Measurements from ENCODE around the gene EHF. TPM values are rescaled to one million over a fixed set of nuclear protein-coding genes. Genes with fewer than 3 reads are reported as not detected.

EHF gene
- total and polyA plus RNA-seq, 9 of the 15 experiments (the other 6 are each of a cell fraction or from before 2014, with no cell fraction given) = 0.04 to 0.54 (median 0.37) TPM

DNA sequence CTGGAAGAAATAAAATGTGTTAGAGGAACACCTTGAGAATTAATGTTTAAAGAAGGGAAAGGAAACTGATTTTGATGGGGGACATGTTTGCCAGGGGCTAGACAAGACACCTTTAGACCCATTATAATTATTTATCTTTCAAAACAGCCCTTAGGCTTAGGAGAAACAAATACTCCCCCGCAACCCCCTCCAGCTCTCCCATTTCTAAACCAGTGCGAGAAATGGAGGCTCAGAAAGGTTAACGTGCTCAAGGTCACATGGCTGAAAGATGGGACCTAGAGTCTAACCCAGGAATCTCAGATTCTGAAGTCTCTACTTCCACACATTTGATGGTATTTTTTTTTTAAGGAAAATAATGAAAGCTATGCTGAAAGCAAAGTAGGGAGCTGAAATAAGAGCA is 18.0 kb downstream of the EHF start:
- FAIRE-seq (peak; percentile 37), DNase-seq (ENCODE audit: extremely low read depth in 1 of 4, low spot score in 3 of 4) (no peak), ATAC-seq (no peak)
- Histone ChIP-seq H3K4me3 (no peak overlapping the region), H3K27me3 (ENCODE audit: control insufficient read depth in 2 of 2, insufficient read depth in 2 of 2, low read length in 2 of 2) (no peaks in the 10 kb centered on the region), H3K36me3 (ENCODE audit: control insufficient read depth, insufficient read depth, low read length) (no peaks in the 10 kb centered on the region), H3K4me2 (ENCODE audit: insufficient read depth, low read length) (no peak overlapping the region), H3K9ac (ENCODE audit: insufficient read depth in 1 of 2, low read depth in 2 of 2, low read length in 2 of 2) (no peak overlapping the region), H3K27ac (ENCODE audit: extremely low read depth, low read depth, low read length) (no peak overlapping the region), H3K9me1 (ENCODE audit: control insufficient read depth, insufficient read depth, low read length) (no peaks in the 10 kb centered on the region), H4K20me1 (replicated peaks; ENCODE audit: control insufficient read depth, insufficient read depth, low read length) (no peaks in the 10 kb centered on the region), H3K4me1 (replicated peaks in 1 of 2; ENCODE audit: control insufficient read depth in 2 of 2, insufficient read depth in 2 of 2, low read length in 2 of 2) (peaks cover 5 to 9% of the 10 kb centered on the region in 2 experiments; a peak in 4 of 5 replicates), H3K9me3 (replicated peaks; ENCODE audit: control insufficient read depth, insufficient read depth, low read depth, low read length) (no peaks in the 10 kb centered on the region), H2AFZ (ENCODE audit: low read depth, low read length) (no peak overlapping the region; the same call in 1 of the 2 replicates), H3K79me2 (ENCODE audit: control insufficient read depth, insufficient read depth, low read length) (no peaks in the 10 kb centered on the region)
- ChIA-PET CTCF (ENCODE audit: low intra/inter-chr PET ratio) (no interaction called here), POLR2A (interaction anchor here (1.3 kb wide), 1 partner anchor 16 kb away, joined by 4 read pairs; no protein-coding TSS in a partner anchor)
- intact Hi-C loops (cut with micrococcal nuclease) (no loop called here), in situ Hi-C loops (cut with MboI) (no loop called here)
- 18% methylated on average over 3 of the region's 3 CpGs for WGBS (ENCODE audit: insufficient coverage, low coverage, missing lambda C conversion rate)
- no TSS peak for BruUV-seq (replicated peaks)
- TF ChIP-seq, protein P1, sequence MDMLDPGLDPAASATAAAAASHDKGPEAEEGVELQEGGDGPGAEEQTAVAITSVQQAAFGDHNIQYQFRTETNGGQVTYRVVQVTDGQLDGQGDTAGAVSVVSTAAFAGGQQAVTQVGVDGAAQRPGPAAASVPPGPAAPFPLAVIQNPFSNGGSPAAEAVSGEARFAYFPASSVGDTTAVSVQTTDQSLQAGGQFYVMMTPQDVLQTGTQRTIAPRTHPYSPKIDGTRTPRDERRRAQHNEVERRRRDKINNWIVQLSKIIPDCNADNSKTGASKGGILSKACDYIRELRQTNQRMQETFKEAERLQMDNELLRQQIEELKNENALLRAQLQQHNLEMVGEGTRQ (CRISPR knock-in tag; IDR thresholded peaks at IDR 0.05) = no peak
- TF ChIP-seq HMGN3 (IDR thresholded peaks at IDR 0.05; ENCODE audit: borderline replicate concordance, extremely low read depth, insufficient read length, low read depth, low read length) = no peak
- TF ChIP-seq, protein P2, sequence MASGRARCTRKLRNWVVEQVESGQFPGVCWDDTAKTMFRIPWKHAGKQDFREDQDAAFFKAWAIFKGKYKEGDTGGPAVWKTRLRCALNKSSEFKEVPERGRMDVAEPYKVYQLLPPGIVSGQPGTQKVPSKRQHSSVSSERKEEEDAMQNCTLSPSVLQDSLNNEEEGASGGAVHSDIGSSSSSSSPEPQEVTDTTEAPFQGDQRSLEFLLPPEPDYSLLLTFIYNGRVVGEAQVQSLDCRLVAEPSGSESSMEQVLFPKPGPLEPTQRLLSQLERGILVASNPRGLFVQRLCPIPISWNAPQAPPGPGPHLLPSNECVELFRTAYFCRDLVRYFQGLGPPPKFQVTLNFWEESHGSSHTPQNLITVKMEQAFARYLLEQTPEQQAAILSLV (tag; IDR thresholded peaks at IDR 0.05) = no peak
- peak; percentile 93 for TF ChIP-seq ESRRA (IDR thresholded peaks at IDR 0.05; ENCODE audit: borderline replicate concordance, low read depth)
- TF ChIP-seq FOXK2 (conservative IDR thresholded peaks at IDR 0.05 in 1 of 2, IDR thresholded peaks at IDR 0.05 in 1 of 2; ENCODE audit: low read depth in 2 of 2) = no peak
- TF ChIP-seq CBFA2T3 (IDR thresholded peaks at IDR 0.05) = peak; percentile 36; the same call in 1 of the 2 replicates
- TF ChIP-seq, protein P3, sequence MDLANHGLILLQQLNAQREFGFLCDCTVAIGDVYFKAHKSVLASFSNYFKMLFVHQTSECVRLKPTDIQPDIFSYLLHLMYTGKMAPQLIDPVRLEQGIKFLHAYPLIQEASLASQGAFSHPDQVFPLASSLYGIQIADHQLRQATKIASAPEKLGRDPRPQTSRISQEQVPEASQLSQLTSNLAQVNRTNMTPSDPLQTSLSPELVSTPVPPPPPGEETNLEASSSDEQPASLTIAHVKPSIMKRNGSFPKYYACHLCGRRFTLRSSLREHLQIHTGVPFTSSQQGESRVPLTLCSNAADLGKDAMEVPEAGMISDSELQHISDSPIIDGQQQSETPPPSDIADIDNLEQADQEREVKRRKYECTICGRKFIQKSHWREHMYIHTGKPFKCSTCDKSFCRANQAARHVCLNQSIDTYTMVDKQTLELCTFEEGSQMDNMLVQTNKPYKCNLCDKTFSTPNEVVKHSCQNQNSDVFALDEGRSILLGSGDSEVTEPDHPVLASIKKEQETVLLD (IDR thresholded peaks at IDR 0.05) = no peak
- TF ChIP-seq NR2C1 (IDR thresholded peaks at IDR 0.05) = no peak
- TF ChIP-seq NR2C1 (tag; IDR thresholded peaks at IDR 0.05) = no peak
- TF ChIP-seq ARID1B (IDR thresholded peaks at IDR 0.05) = 0 out of 2 replicates have a peak, but pooled peaks have one; percentile 17

Data from K562 (cell line).